Skin epidermis (tissue), 12 donors: Measurements from ENCODE around the gene ARID5B.

Source experiments
- H3K27ac ChIP-seq, 21 experiments: fragments of 200-600 bp; sonication (generic) in 11 of 21; one replicate each; pipeline ENCODE4 v1.5.0; 2020; ENCODE audit warnings: mild to moderate bottlenecking in 3 of 21, inconsistent platforms in 2 of 21, moderate library complexity in 2 of 21
- H3K4me3 ChIP-seq, 7 experiments: fragments of 200-600 bp; sonication (generic) in 2 of 7; one replicate each; pipeline ENCODE4 v1.5.0; 2020; ENCODE audit warnings: inconsistent platforms in 2 of 7, mild to moderate bottlenecking in 2 of 7, moderate library complexity in 1 of 7

The ARID5B gene

DNA sequence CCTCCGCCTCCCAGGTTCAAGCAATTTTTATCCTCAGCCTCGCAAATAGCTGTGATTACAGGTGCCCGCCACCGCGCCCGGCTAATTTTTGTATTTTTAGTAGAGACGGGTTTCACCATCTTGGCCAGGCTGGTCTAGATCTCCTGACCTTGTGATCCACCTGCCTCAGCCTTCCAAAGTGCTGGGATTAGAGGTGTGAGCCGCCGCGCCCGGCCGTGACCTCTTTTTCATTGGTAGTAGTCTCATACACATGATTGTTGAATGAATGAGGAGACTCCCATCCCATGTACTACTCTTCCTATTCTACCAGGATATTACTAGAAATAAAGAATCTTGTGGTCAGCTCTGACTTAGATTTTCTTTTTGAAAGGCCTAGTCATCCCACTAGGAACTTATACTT lies 56.8 kb downstream of the ARID5B start:
- no peak overlapping the region for H3K4me3 ChIP-seq
- no peak overlapping the region for H3K27ac ChIP-seq

DNA sequence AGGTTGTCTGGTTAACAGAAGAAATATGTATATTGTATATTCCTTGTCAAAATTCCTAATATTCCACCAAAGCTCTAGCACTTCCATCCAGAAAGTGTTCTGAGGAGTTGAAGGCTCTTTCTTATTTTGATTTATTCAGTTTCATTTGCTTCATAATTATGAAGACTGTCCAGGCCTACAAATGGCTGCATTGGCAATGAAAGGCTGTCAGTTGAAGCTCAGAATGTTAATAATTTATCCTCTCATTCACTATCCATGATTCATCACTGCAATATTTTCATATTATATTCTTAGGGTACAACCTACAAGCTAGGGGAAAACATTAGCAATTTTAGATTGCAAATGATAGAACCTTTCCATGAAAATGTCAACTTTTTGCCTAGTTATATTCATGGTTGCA lies 57.3 kb downstream of the ARID5B start:
- Histone ChIP-seq H3K27ac (no peak overlapping the region), H3K4me3 (no peak overlapping the region)

DNA sequence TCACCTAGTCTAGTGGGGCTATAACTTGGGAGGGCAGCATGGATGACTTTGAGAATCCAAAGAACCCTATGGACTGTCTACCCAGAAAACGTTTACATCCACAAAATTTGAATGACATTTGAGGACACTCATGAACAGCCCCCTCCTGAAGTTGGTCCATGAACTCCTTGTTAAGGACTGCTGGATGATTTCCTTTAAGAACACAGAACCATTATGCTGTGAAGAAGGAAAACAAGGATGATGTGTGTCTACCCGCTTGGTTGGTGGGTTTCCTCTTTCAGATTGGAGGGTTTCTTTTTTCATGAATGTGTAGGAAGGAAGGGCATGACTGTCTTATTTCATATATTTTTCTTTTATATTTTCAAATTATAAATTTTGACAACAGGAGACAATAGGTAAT lies 58.3 kb downstream of the ARID5B start:
- Histone ChIP-seq H3K27ac (no peak overlapping the region), H3K4me3 (no peak overlapping the region)

DNA sequence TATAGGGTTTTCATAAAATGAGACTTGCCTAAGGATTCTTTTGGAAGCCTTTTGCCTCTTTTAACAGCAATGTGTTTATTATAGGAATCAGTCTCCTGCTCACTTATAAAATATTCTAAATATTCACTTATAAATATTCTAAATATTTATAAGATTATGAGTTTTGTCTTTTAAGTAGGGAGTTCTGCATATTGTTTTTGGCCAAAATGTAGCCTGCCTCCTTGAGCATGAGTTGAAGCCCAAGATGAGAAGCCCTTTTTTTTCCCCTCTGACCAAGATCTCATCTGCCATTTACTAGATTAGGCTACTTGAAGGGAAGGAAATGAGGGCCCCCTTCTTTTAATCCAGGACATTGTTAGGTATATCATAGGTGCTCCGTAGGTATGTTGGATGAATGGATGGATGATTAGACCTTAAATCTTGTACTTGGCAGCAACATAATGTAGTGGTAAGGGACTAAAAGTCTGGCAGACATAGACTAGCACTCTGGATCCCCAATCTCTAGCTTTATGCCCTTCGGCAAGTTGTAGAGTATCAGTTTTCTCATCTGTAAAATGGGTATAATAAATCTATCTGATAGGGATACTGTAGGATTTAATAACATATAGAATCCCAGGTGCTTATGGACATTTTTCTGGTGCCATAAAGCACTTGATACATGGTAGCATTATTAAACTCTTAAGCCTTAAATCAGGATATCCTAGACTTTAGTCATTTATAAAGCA lies 59.1 kb downstream of the ARID5B start:
- Histone ChIP-seq H3K27ac (peak overlapping the region in 1 of 21 experiments; percentile 43), H3K4me3 (no peak overlapping the region)

DNA sequence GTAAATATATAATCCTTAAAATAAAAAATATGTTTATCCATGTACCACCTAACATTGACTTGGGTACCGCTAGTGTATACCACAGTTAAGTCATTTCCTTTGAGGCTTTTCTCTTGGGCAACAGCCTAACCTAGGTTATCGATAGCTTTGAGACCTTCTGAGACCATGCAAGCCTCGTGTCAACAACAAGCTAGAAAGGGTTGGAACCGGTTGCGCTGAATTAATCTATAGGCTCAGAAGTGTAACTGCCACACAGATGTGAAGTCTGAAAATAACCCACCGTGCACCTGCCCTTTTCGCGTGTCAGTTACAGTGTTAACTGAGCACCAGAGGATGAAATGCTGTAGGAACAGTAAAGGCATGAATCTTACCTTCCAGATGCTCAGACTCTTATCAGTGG lies 59.8 kb downstream of the ARID5B start:
- no peak overlapping the region for H3K4me3 ChIP-seq
- H3K27ac ChIP-seq, result peak overlapping the region in 2 of 21 experiments; percentile 26 to 65

DNA sequence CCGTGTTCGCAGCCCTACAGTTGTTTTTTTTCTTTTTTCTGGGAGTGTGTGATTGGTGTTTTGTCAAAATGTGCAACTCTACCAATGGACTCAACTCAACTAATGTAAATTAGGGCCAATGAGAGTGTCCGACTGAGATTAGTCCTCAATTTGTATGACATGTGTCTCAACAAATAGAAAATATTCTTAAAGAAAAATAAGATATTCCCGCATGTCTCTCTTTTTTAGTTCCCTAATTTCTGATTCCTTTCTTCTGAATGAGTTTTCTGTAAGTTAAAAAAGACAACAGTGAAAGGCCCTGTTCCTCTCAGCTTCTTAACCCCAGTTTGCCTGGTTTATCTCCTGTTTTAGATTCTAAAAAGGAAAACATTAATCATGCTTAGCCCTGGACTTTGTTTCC lies 61.5 kb downstream of the ARID5B start:
- Histone ChIP-seq H3K4me3 (no peak overlapping the region), H3K27ac (peak overlapping the region in 5 of 21 experiments; percentile 3 to 65 (median 15))

DNA sequence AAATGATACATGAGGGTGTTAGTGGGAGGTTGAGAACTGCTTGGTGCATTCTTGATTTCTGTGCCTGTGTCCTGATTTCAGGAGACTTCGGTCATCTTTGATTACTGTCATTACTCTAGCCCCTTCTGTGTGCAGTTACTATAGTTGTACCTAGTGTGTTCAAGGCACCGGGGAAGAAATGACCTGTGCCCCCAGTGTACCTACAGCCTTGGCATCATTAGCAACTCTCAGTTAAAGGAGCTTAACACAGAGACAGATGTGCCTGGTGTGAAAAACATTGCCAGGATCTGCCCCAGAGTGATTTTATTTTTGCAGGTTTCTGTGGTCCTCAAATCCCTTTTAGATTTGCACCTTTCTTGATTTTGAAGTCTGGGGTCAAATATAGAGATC lies 62.2 kb downstream of the ARID5B start:
- Histone ChIP-seq H3K27ac (peak overlapping the region in 4 of 21 experiments; percentile 3 to 65 (median 13)), H3K4me3 (no peak overlapping the region)

DNA sequence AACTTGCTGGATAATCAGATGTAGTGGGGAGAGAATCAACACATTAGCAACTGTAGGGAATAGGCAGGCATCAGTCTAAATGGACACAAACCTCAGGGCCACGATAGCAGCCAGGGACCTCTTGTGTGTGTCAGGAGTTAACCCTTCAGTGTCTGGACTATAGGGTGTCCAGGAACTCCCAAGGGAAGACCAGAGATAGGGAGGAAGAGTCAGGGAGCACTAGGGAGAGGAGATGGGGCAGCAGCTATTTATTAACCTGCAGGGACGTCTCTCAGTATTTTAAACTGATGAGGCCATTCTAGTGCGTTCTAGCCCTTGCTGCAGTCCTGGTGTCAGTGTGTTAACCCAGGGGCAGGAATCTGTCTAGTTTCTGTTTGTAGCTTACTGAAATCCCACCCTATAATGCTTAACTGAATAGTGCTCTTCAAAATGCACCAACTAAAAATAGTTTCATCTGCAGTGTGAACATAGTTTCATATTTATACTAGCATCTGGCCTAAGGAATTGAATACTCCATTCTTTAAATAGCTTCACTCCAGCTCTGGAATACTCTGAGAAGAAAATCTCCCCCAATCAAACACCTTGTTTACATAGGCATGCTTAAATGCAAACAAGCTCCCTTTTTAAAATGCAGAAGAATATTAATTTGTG lies 62.7 kb downstream of the ARID5B start:
- peak overlapping the region in 3 of 21 experiments; percentile 16 to 65 (median 28) for H3K27ac ChIP-seq
- H3K4me3 ChIP-seq, result no peak overlapping the region

DNA sequence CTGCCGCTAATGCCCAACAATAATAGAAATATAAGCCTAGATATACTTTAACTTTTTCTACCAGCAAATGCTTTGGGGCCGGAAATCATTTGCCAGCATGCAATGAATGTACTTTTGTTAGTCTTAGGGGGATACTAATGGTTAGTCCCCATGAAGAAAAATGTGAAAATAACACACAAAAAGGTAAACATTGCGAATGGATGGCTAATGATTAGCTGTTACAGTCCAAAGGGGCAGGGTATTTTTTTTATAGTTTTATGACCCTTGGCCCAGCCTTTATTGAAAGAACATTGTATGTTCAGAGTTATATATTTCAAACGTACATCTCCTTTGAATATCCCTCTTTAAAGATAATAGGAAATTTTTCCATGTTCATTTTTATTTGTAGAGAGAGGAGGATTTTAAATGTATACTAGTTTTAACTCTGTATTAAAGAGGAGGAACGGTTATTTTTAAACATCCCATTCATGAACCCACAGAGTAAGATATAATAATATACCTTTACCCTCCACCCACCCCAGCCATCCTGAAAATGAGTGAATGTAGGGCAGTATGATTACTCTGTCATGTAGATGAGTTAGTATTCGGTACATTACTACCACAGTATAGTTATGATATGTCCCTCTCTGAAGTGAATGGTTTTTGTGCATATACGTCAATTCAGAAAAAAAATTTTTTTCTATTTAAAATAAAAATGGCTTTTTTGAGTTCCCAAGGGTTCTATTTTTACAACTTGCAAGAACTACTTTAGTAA lies 63.6 kb downstream of the ARID5B start:
- Histone ChIP-seq H3K27ac (peak overlapping the region in 1 of 21 experiments; percentile 65), H3K4me3 (no peak overlapping the region)

DNA sequence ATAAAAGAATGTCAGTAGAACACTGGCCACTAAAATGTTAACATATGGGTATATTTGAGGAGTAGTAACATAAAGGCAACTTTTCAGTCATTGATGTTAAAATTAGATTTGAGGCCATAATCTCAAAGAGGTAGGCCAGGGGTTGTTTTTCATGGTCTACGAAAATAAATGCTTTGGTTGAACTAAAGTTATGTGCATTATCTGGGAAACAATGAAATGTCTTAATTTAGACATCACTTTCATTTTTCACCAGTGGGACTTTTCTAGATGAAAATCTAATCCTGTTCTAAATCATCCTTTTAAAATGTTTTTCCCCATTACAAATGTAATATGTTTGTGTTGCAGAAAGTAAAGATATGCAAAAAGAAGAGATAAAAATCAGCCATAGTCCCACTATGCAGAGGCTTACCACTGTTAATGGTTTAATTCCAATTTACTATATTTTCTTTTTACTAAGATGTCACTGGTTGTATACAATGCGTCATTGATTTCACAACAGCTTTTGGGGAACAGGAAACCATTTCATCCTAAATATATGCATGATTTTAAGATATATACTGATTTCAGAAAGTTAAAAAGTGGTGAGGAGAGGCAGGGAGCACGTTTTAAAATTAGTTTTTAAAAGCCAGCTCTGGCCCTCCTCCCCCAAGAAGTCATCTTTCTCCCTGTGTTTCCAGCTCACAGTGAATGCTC lies 64.3 kb downstream of the ARID5B start:
- H3K4me3 ChIP-seq, result no peak overlapping the region
- H3K27ac ChIP-seq, result no peak overlapping the region

DNA sequence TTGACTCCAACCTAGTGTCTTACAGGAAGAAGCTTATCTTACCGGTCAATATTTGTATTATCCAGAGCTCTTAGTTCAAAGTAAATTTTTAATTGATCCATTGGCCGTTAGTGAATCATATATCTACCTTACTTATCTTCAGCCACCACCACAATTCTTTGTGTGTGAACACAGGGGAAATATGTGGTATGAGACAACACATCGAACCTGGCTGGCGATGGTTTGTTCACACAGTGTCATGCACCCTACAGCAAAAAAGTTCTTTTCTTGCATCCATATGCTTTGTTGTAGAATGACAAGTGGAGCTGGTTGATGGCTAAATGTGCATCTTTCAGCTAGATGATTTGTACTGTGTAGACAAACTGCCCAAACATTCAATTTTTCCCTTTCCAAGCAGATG lies 65.8 kb downstream of the ARID5B start:
- H3K27ac ChIP-seq, result no peak overlapping the region
- H3K4me3 ChIP-seq, result no peak overlapping the region

DNA sequence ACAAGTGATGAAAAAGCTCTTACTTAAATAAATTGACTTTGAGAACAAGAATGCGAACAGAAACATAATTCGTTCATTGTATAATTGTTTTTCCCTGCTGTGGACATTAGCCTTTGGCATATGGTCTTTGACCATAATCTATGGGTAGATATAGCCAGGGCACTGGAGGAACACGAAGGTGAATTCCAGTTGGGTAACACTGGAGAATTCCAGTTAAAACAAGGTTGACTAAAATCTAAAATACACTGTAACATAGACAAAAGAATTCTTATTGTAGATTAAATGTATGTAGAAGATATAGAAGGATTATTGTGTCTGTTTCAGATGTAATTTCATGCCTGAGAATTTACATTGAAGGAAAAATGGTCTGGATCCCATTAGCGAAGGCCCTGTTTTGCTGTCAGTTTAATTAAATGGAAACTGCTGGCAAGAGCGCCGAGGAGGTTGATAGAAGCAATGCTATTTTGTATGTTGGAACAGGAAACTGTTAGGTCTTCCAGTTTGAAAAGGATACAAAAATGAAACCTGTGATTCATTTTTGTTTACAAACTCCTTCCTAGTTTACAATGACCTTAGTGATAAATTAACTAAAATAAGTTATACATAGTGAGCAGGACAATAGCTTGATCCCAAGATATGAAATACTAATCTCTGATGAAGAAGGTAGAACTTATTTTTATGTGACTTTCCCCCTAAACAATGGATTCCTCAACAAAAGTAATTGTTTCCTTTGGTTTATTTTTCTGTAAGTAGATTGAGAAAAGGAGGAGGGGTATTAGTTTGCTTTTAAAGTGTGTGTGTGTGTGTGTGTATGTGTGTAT lies 68.9 kb downstream of the ARID5B start:
- Histone ChIP-seq H3K4me3 (no peak overlapping the region), H3K27ac (peak overlapping the region in 12 of 21 experiments; percentile 5 to 74 (median 50))

DNA sequence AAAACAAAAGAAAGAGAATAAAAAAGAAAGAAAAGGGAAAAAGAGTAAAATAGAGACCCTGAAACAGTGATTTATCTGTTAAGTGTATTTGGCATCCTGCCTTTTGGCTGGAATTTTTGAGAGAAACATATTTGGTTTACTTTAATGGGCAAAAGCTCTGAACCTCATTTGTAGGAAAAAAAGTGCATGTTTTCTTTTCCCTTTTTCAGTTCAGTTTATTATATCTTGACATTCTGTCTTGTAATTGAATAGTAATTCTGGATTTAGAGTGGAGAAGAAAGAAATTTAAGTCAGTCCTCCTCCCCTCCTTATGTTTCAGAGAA lies 69.5 kb downstream of the ARID5B start:
- Histone ChIP-seq H3K4me3 (no peak overlapping the region), H3K27ac (peak overlapping the region in 12 of 21 experiments; percentile 5 to 74 (median 48))

DNA sequence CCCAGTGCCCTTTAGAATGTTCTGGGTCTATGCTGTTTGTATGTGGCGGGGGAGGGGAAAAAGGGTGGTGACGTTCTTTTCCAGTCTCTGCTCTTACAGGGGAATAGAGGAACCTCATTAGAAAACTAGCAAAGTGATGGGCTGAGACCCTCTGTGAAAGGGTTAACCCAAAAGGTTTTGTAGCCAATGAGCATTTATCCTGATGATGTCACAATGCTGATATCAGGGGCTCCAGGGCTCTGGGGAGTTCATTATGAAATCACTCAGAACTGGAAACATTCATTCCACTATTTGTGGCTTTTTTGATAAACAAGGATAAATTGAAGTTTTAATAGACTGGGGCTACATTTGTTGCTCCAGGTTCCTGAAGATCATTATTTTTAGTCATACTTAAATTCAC lies 71.7 kb downstream of the ARID5B start:
- Histone ChIP-seq H3K27ac (peak overlapping the region in 5 of 21 experiments; percentile 2 to 76 (median 54)), H3K4me3 (no peak overlapping the region)

DNA sequence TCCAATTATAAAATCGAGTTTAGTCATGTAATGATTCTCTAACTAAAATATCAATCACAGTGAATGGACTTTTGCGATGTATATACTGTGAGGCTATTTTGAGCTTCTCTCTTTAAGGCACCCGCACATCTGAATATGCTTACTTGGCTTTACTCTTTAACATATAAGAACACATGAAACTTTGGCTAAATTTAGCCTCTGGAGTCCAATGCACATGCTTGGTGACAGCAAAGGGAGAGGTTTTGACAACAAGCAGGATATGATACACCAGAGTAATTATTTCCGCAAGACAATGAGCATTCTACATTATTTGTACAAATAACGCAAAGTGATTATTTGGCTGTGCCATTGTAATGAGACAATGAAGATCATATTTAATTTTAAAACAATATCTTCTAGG lies 72.4 kb downstream of the ARID5B start:
- Histone ChIP-seq H3K27ac (peak overlapping the region in 10 of 21 experiments; percentile 0 to 76 (median 30)), H3K4me3 (no peak overlapping the region)

DNA sequence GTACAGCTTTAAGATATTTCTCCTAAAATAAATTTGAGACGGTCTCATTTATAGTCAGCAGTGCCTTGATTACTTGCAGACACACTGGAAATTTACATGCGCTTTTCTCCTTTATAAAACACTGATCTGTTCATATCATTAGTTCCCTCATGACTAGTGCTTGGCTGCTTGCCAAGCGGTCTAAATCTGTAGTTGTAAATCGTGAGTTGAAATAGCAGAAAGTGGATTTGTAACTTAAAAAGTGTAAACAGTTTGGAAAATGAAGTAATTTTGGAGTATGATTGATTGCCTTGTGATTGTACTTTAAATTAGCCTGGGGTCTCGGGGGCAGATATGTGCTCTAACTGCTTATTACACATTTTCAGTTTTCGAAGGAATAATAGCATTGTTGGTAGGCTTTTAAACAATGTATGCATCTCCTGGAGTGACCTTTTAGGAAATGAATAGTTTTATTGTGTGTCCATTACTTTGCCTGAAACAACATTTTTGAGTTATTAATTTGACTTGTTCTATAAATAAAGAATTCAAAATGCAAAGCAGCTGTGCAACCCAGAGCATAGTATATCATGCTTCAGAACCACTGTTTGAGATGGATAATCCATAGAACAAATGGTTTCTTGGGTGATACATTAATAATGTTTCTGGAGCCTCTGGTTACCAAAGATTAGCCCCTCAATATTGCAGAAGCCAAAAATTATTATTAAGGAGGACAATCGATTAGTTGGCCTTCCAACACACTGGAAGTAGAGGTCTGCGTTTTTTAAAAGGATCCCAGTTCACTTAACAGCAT lies 73.3 kb downstream of the ARID5B start:
- peak overlapping the region in 14 of 21 experiments; percentile 0 to 76 (median 44) for H3K27ac ChIP-seq

DNA sequence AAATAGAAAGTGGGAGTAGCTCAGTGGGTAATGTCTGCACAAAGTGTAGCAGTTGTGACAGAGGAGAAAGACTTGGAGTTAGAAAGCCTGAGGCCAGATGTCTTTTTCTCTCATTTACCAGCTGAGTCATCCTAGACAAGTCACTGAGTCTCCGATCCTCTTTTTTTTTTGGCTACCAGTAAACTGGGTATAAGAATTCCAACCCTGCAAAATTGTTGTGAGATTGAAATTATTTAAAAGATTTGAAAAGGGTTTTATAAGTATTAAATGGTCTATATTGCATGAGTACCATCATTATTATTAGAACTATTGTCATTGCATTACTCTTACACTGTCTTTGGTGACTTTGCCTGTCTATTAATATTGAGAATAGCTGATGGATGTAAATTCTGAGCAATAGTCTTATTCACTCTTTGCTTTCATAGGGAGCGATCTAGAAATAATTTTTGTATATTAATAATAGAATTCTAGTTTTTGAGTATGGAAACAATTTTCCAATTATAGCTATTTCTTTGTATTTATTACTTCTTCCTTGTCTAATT lies 74.0 kb downstream of the ARID5B start:
- peak overlapping the region in 14 of 21 experiments; percentile 1 to 76 (median 34) for H3K27ac ChIP-seq
- no peak overlapping the region for H3K4me3 ChIP-seq

More for the DNA sequence above, 73.3 kb downstream of the ARID5B start:
- H3K4me3 ChIP-seq, result no peak overlapping the region
